DND-41 (cell line): Measurements from ENCODE around the gene PIP4P1.
"Not testable (repeated sequence)": the region's sequence is repeated elsewhere in the genome, so short reads cannot be mapped to it uniquely, and the experiment has no call there.

Experiments used
- ATAC-seq: fragments of 200-7000 bp; cut with Tn5 transposase; 3 replicates; pipeline ENCODE4 v1.9.1; 2021; ENCODE audit warnings: low read depth; ENCODE audit not compliant: insufficient read depth
- DNase-seq: peaks from one replicate; pipeline ENCODE4 v3.0.0-alpha.2; 2020
- H2AFZ ChIP-seq: 2 replicates; pipeline ENCODE4 v1.6.0; 2012; ENCODE audit warnings: low read depth, low read length
- H3K27ac ChIP-seq: 2 replicates; pipeline ENCODE4 v1.5.1; 2012; ENCODE audit warnings: low read length, inconsistent platforms
- H3K27me3 ChIP-seq: fragments of 200-600 bp; sonication (generic); 2 replicates; pipeline ENCODE4 v1.6.0; 2012; ENCODE audit warnings: low read length, mild to moderate bottlenecking, inconsistent platforms; ENCODE audit not compliant: insufficient read depth, poor library complexity
- H3K36me3 ChIP-seq: 2 replicates; pipeline ENCODE4 v1.5.1; 2012; ENCODE audit warnings: low read length, inconsistent platforms; ENCODE audit not compliant: insufficient read depth
- H3K4me1 ChIP-seq: 2 replicates; pipeline ENCODE4 v1.5.1; 2012; ENCODE audit warnings: mild to moderate bottlenecking, low read length; ENCODE audit not compliant: insufficient read depth
- H3K4me2 ChIP-seq: 2 replicates; pipeline ENCODE4 v1.6.0; 2012; ENCODE audit warnings: mild to moderate bottlenecking, moderate library complexity, low read length, inconsistent platforms; ENCODE audit not compliant: insufficient read depth
- H3K4me3 ChIP-seq, 2 experiments: fragments of 200-600 bp in 1 of 2; shearing (Covaris generic) in 1 of 2; 2 replicates each; pipeline ENCODE4 v1.5.1; 2012 to 2016; ENCODE audit warnings: inconsistent platforms in 2 of 2, low read length in 2 of 2, mild to moderate bottlenecking in 2 of 2, low read depth in 1 of 2, moderate library complexity in 1 of 2
- H3K79me2 ChIP-seq: 2 replicates; pipeline ENCODE4 v1.6.0; 2012; ENCODE audit warnings: low read length, inconsistent platforms; ENCODE audit not compliant: insufficient read depth
- H3K9ac ChIP-seq: 2 replicates; pipeline ENCODE4 v1.6.0; 2012; ENCODE audit warnings: low read depth, mild to moderate bottlenecking, inconsistent platforms, low read length, moderate library complexity
- H3K9me3 ChIP-seq: 2 replicates; pipeline ENCODE4 v1.5.1; 2012; ENCODE audit warnings: low read length, moderate library complexity, mild to moderate bottlenecking, inconsistent platforms; ENCODE audit not compliant: insufficient read depth, severe bottlenecking
- H4K20me1 ChIP-seq: 2 replicates; pipeline ENCODE4 v1.6.0; 2012; ENCODE audit warnings: low read length; ENCODE audit not compliant: insufficient read depth
- CTCF ChIP-seq: IDR thresholded peaks from 2 replicates; pipeline ENCODE4 v1.5.1; 2012; ENCODE audit warnings: borderline replicate concordance, low read length, moderate library complexity, mild to moderate bottlenecking; ENCODE audit not compliant: poor library complexity, severe bottlenecking; ENCODE audit errors: extremely low read depth
- EZH2 ChIP-seq: IDR thresholded peaks from 3 replicates; pipeline ENCODE4 v1.6.1; 2012; ENCODE audit warnings: borderline replicate concordance, low read depth, mild to moderate bottlenecking, moderate library complexity, low read length, inconsistent platforms; ENCODE audit not compliant: severe bottlenecking

The PIP4P1 gene

GRCh38 chr14:20461225-20462141 lies at the start of gene PIP4P1:
TSS of gene PIP4P1 (minus strand) at chr14:20461434. CDS start at chr14:20461325, 109 bp downstream.
- Histone ChIP-seq H3K9ac (peak within 1 kb of the TSS; percentile 90), H3K4me1 (peaks cover 52% of the 10 kb centered on the region), H3K4me2 (peak within 1 kb of the TSS; percentile 94), H3K27me3 (no peaks in the 10 kb centered on the region), H3K4me3 (peak within 1 kb of the TSS; percentile 76 to 86), H3K36me3 (peaks cover 46% of the 10 kb centered on the region), H3K27ac (peak within 1 kb of the TSS; percentile 94), H3K79me2 (peaks cover 47% of the 10 kb centered on the region), H4K20me1 (peaks cover 27% of the 10 kb centered on the region), H2AFZ (peak within 1 kb of the TSS; percentile 64), H3K9me3 (no peaks in the 10 kb centered on the region)
- ATAC-seq (peak; percentile 93), DNase-seq (peak; percentile 99)
- TF ChIP-seq EZH2, result peak; percentile 52
- TF ChIP-seq CTCF, result no peak

GRCh38 chr14:20508367-20508766 lies 47.1 kb upstream of the PIP4P1 start:
- no peak overlapping the region for H3K27ac ChIP-seq
- H3K4me1 ChIP-seq, result no peaks in the 10 kb centered on the region
- no peak overlapping the region for H3K9ac ChIP-seq
- H3K4me2 ChIP-seq, result no peak overlapping the region
- no peaks in the 10 kb centered on the region for H3K36me3 ChIP-seq
- no peak for ATAC-seq
- H3K9me3 ChIP-seq, result no peaks in the 10 kb centered on the region
- no peak overlapping the region for H3K4me3 ChIP-seq
- no peak for DNase-seq
- no peaks in the 10 kb centered on the region for H4K20me1 ChIP-seq
- no peak overlapping the region for H2AFZ ChIP-seq
- TF ChIP-seq EZH2 (no peak), CTCF (no peak)
- no peaks in the 10 kb centered on the region for H3K79me2 ChIP-seq
- H3K27me3 ChIP-seq, result no peaks in the 10 kb centered on the region

GRCh38 chr14:20507537-20507936 lies 46.3 kb upstream of the PIP4P1 start:
- not testable (repeated sequence) for H2AFZ ChIP-seq, H3K9ac ChIP-seq, DNase-seq, H3K4me1 ChIP-seq, H3K9me3 ChIP-seq, H3K36me3 ChIP-seq, H3K27ac ChIP-seq, H3K27me3 ChIP-seq, H3K4me3 ChIP-seq, ATAC-seq, H3K4me2 ChIP-seq, H4K20me1 ChIP-seq, H3K79me2 ChIP-seq

GRCh38 chr14:20506752-20507151 lies 45.5 kb upstream of the PIP4P1 start:
- H4K20me1 ChIP-seq, H3K4me1 ChIP-seq, DNase-seq, H3K27me3 ChIP-seq, H3K9me3 ChIP-seq, H3K4me2 ChIP-seq, H3K9ac ChIP-seq, H3K27ac ChIP-seq, H3K36me3 ChIP-seq, H3K4me3 ChIP-seq, ATAC-seq, H3K79me2 ChIP-seq, H2AFZ ChIP-seq: not testable (repeated sequence)

GRCh38 chr14:20506276-20506675 lies 45.0 kb upstream of the PIP4P1 start:
- H3K27me3 ChIP-seq, H3K4me3 ChIP-seq, H3K27ac ChIP-seq, H3K9ac ChIP-seq, ATAC-seq, DNase-seq, H3K79me2 ChIP-seq, H3K9me3 ChIP-seq, H3K36me3 ChIP-seq, H3K4me1 ChIP-seq, H2AFZ ChIP-seq, H3K4me2 ChIP-seq, H4K20me1 ChIP-seq: not testable (repeated sequence)
